Naive B cell (primary cell): ENCODE data around the gene SH3RF1. TPM values are rescaled to one million over a fixed set of nuclear protein-coding genes. Genes with fewer than 3 reads are reported as not detected.
A peak's percentile ranks its signal among the peaks of the same experiment; 100 is the strongest.

ENCODE experiments used
- ATAC-seq, 2 donors: fragments of 150-1000 bp; cut with Tn5 transposase; 2 replicates each; pipeline ENCODE4 v1.10.0; 2021; ENCODE audit warnings: low read depth in 2 of 2, mild to moderate bottlenecking in 2 of 2, moderate library complexity in 2 of 2
- DNase-seq: peaks from one replicate; pipeline ENCODE4 v3.0.0; 2022
- H3K27ac Mint-ChIP-seq, 6 donors: one replicate each; pipeline ENCODE4 v1.8.0; 2020 to 2022; ENCODE audit warnings: mild to moderate bottlenecking in 6 of 6, mixed read lengths in 6 of 6, moderate library complexity in 5 of 6, inconsistent platforms in 2 of 6
- H3K27me3 Mint-ChIP-seq, 3 donors: one replicate each; pipeline ENCODE4 v1.8.0; 2021 to 2022; ENCODE audit warnings: mixed read lengths in 3 of 3, mild to moderate bottlenecking in 1 of 3
- H3K36me3 Mint-ChIP-seq, 2 donors: one replicate each; pipeline ENCODE4 v1.8.0; 2020 to 2022; ENCODE audit warnings: mixed read lengths in 2 of 2, inconsistent platforms in 1 of 2, mild to moderate bottlenecking in 1 of 2
- H3K4me1 Mint-ChIP-seq, 3 donors: one replicate each; pipeline ENCODE4 v1.8.0; 2020 to 2022; ENCODE audit warnings: mixed read lengths in 3 of 3, inconsistent platforms in 1 of 3, mild to moderate bottlenecking in 1 of 3, moderate library complexity in 1 of 3
- H3K4me3 Mint-ChIP-seq, 8 donors: one replicate each; pipeline ENCODE4 v1.8.0; 2020 to 2022; ENCODE audit warnings: mild to moderate bottlenecking in 8 of 8, mixed read lengths in 8 of 8, moderate library complexity in 8 of 8, inconsistent platforms in 2 of 8
- H3K9me3 Mint-ChIP-seq, 7 donors: one replicate each; pipeline ENCODE4 v1.8.0; 2020 to 2022; ENCODE audit warnings: mixed read lengths in 7 of 7, mild to moderate bottlenecking in 5 of 7, inconsistent platforms in 2 of 7, moderate library complexity in 1 of 7
- polyA plus RNA-seq, 6 donors: library from polyadenylated mRNA; unstranded; fragments of 300-500 nt; fragmentation: Illumina TruSeq; gene quantifications; one replicate each; pipeline ENCODE4 v1.2.3, GENCODE V29; 2021; ENCODE audit warnings: low read depth in 6 of 6

The SH3RF1 gene
- polyA plus RNA-seq, 6 donors from 2014 or later: 0.57 to 1.7 (median 1.1) TPM; not detected in 1

- no peak for DNase-seq
- Mint-ChIP-seq H3K27ac (no peak overlapping the region), H3K9me3 (no peaks in the 10 kb centered on the region), H3K36me3 (no peaks in the 10 kb centered on the region), H3K4me1 (peaks cover 0 to 5% (median 3%) of the 10 kb centered on the region in 3 donors), H3K4me3 (no peak overlapping the region), H3K27me3 (no peaks in the 10 kb centered on the region)
- no peak for ATAC-seq
Observed at GRCh38 chr4:169066934-169067333, 203.8 kb downstream of the SH3RF1 start.

GRCh38 chr4:169064296-169064695, 206.5 kb downstream of the SH3RF1 start:
- no peak for DNase-seq
- no peak for ATAC-seq
- no peaks in the 10 kb centered on the region for H3K36me3 Mint-ChIP-seq
- H3K4me3 Mint-ChIP-seq: no peak overlapping the region
- H3K4me1 Mint-ChIP-seq: peaks cover 3 to 5% (median 3%) of the 10 kb centered on the region in 3 donors
- H3K9me3 Mint-ChIP-seq: peaks cover 0 to under 1% (median 0%) of the 10 kb centered on the region in 7 donors
- H3K27ac Mint-ChIP-seq: no peak overlapping the region
- peaks cover 0 to 9% (median 6%) of the 10 kb centered on the region in 3 donors for H3K27me3 Mint-ChIP-seq

- no peak overlapping the region for H3K27ac Mint-ChIP-seq
- DNase-seq (no peak), ATAC-seq (no peak)
- H3K9me3 Mint-ChIP-seq: peaks cover 0 to 1% (median 0%) of the 10 kb centered on the region in 7 donors
- H3K4me1 Mint-ChIP-seq: peaks cover 3 to 5% (median 3%) of the 10 kb centered on the region in 3 donors
- H3K4me3 Mint-ChIP-seq: no peak overlapping the region
- peaks cover 0 to 9% (median 6%) of the 10 kb centered on the region in 3 donors for H3K27me3 Mint-ChIP-seq
- H3K36me3 Mint-ChIP-seq: no peaks in the 10 kb centered on the region
Observed at GRCh38 chr4:169063441-169063840, 207.3 kb downstream of the SH3RF1 start.

DNA sequence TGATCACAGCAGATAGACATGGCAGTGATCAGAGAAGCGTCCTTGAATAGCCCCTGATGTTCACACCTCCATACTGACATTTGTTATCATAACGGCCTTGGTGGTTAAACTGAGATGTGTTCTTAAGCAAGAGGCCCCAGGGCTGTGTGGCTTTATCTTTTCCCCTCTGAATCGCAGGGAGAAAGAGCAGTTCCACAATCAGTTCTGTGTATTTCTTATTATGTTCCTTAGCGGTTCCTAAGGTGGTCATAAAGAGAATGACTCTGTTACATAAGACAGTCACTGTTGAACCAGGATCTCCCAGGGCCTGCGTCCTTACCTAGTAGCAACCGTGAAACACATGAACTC, 207.9 kb downstream of the SH3RF1 start:
- Mint-ChIP-seq H3K9me3 (peaks cover 0 to 1% (median 0%) of the 10 kb centered on the region in 7 donors), H3K4me3 (no peak overlapping the region), H3K27me3 (peaks cover 0 to 9% (median 6%) of the 10 kb centered on the region in 3 donors), H3K4me1 (peaks cover 0 to 3% (median 0%) of the 10 kb centered on the region in 3 donors), H3K36me3 (no peaks in the 10 kb centered on the region), H3K27ac (peak overlapping the region in 1 of 6 donors; percentile 11)
- ATAC-seq: no peak
- no peak for DNase-seq

DNA sequence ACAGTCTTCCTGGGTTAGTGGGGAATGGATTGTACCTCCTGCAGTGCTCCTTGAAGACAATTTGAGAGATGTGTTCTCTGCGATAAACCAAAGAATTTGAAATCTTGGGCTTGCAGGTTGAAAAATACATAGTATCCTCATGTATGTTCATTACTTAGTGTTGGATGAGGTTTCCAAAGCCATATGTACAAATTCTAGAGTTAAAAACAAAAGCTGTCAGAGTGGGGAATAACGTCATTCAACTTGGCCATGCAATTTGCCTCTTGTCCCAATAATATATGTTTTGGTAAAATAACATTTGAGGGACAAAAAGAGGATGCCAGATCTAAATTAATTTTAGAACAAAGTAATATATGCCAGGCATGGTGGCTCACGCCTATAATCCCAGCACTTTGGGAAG, 209.4 kb downstream of the SH3RF1 start:
- peaks cover 0 to 1% (median 0%) of the 10 kb centered on the region in 7 donors for H3K9me3 Mint-ChIP-seq
- H3K4me3 Mint-ChIP-seq: no peak overlapping the region
- peaks cover 0 to 9% (median 6%) of the 10 kb centered on the region in 3 donors for H3K27me3 Mint-ChIP-seq
- peaks cover 0 to 3% (median 0%) of the 10 kb centered on the region in 3 donors for H3K4me1 Mint-ChIP-seq
- H3K36me3 Mint-ChIP-seq: no peaks in the 10 kb centered on the region
- H3K27ac Mint-ChIP-seq: peak overlapping the region in 1 of 6 donors; percentile 6
- no peak for DNase-seq
- ATAC-seq: no peak

GRCh38 chr4:169060391-169061091, 210.2 kb downstream of the SH3RF1 start:
- Mint-ChIP-seq H3K36me3 (no peaks in the 10 kb centered on the region), H3K27ac (no peak overlapping the region), H3K9me3 (peaks cover 0 to 1% (median 0%) of the 10 kb centered on the region in 7 donors), H3K4me3 (no peak overlapping the region), H3K27me3 (peaks cover 0 to 9% (median 6%) of the 10 kb centered on the region in 3 donors), H3K4me1 (peaks cover 0 to 3% (median 0%) of the 10 kb centered on the region in 3 donors)
- no peak for ATAC-seq
- DNase-seq: no peak

GRCh38 chr4:169059306-169060211, 211.2 kb downstream of the SH3RF1 start:
- ATAC-seq: no peak
- Mint-ChIP-seq H3K4me1 (peaks cover 0 to 3% (median 0%) of the 10 kb centered on the region in 3 donors), H3K4me3 (peak overlapping the region in 1 of 8 donors; percentile 64), H3K27me3 (peaks cover 0 to 9% (median 6%) of the 10 kb centered on the region in 3 donors), H3K36me3 (no peaks in the 10 kb centered on the region), H3K9me3 (peaks cover 0 to 1% (median 0%) of the 10 kb centered on the region in 7 donors), H3K27ac (no peak overlapping the region)
- no peak for DNase-seq

GRCh38 chr4:169058312-169058711, 212.4 kb downstream of the SH3RF1 start:
- H3K4me3 Mint-ChIP-seq: no peak overlapping the region
- peaks cover 0 to 3% (median 0%) of the 10 kb centered on the region in 3 donors for H3K4me1 Mint-ChIP-seq
- DNase-seq (no peak), ATAC-seq (no peak)
- H3K9me3 Mint-ChIP-seq: peaks cover 0 to 1% (median 0%) of the 10 kb centered on the region in 7 donors
- peaks cover 0 to 10% (median 9%) of the 10 kb centered on the region in 3 donors for H3K27me3 Mint-ChIP-seq
- no peak overlapping the region for H3K27ac Mint-ChIP-seq
- H3K36me3 Mint-ChIP-seq: no peaks in the 10 kb centered on the region

DNA sequence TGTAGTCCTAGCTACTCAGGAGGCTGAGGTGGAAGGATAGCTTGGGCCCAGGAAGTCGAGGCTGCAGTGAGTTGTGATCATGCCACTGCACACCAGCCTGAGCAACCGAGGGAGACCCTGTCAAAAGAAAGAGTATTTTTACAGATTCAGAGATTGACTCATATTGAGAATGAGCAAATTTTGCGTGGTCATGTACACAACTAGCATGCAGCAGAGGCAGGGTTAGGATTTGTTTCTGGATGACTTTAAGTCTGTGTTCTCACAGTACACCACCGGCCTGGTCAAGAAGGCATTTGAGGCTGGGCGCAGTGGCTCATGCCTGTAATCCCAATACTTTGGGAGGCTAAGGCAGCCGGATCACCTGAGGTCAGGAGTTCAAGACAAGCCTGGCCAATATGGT, 215.9 kb downstream of the SH3RF1 start:
- H3K4me1 Mint-ChIP-seq: peaks cover 0 to 2% (median 0%) of the 10 kb centered on the region in 3 donors
- no peaks in the 10 kb centered on the region for H3K36me3 Mint-ChIP-seq
- H3K27ac Mint-ChIP-seq: no peak overlapping the region
- H3K27me3 Mint-ChIP-seq: peaks cover 0 to 10% (median 3%) of the 10 kb centered on the region in 3 donors
- H3K4me3 Mint-ChIP-seq: no peak overlapping the region
- H3K9me3 Mint-ChIP-seq: peaks cover 0 to 1% (median 0%) of the 10 kb centered on the region in 7 donors
- no peak for ATAC-seq
- no peak for DNase-seq

DNA sequence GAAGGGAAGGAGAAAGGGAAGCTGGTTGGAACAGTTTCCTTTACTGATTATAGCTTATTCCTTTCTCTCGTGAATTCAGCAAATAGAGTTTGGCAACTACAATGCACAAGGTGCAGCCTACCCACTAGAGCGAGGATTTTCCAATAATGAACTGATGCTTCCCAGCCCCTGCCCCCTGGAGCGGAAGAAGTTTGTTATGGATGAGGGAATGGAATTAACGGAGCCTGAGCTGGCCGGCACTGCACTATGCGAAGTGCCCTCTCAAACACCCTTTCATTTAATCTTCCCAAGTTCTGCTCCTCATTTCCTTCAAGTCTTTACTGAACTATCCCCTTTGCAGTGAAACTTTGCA, 218.2 kb downstream of the SH3RF1 start:
- no peaks in the 10 kb centered on the region for H3K9me3 Mint-ChIP-seq
- H3K27ac Mint-ChIP-seq: no peak overlapping the region
- DNase-seq (no peak), ATAC-seq (no peak)
- H3K4me1 Mint-ChIP-seq: no peaks in the 10 kb centered on the region
- H3K36me3 Mint-ChIP-seq: no peaks in the 10 kb centered on the region
- peaks cover 0 to 8% (median 0%) of the 10 kb centered on the region in 3 donors for H3K27me3 Mint-ChIP-seq
- no peak overlapping the region for H3K4me3 Mint-ChIP-seq

DNA sequence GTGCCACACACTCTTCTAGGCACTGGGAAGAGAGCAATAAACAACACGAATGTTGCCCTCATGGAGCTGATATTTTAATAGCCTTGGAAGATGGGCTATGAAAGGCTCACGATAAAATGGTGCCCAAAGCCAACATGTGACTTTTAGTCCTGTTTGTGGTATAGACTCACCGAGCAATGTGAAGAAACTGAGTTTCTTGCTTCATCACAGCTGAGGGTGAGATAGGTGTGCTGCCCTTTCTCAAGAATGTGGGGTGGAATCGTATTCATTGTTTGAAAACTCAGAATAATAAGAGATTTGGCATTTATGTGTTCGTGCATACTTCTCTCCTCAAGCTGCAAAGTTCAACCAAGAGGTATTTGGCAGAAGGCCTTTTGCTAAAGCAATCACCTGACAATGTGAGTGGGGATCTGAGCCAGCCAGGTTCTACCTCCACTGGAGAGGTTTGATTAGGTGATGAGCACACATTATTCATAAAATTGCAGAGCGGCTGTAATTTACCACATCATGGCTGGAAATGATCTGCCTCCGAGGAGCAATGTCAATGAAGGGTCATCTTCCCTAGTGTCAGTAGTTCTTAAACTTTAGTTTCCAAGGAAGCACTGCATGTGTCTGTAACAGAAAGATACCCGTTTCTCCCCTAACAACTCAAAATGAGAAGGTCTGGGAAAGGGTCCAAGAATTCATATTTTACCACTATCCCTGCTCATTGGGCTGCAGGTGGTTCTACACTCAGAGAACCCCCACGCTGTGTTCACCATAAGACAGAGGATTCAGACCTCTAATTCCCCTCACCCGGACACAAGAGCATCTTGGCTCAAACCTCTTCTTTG, 218.8 kb downstream of the SH3RF1 start:
- DNase-seq (no peak), ATAC-seq (no peak)
- Mint-ChIP-seq H3K27me3 (peaks cover 0 to 8% (median 0%) of the 10 kb centered on the region in 3 donors), H3K4me3 (no peak overlapping the region), H3K9me3 (no peaks in the 10 kb centered on the region), H3K36me3 (no peaks in the 10 kb centered on the region), H3K4me1 (no peaks in the 10 kb centered on the region), H3K27ac (peak overlapping the region in 2 of 6 donors; percentile 15 to 23)

DNA sequence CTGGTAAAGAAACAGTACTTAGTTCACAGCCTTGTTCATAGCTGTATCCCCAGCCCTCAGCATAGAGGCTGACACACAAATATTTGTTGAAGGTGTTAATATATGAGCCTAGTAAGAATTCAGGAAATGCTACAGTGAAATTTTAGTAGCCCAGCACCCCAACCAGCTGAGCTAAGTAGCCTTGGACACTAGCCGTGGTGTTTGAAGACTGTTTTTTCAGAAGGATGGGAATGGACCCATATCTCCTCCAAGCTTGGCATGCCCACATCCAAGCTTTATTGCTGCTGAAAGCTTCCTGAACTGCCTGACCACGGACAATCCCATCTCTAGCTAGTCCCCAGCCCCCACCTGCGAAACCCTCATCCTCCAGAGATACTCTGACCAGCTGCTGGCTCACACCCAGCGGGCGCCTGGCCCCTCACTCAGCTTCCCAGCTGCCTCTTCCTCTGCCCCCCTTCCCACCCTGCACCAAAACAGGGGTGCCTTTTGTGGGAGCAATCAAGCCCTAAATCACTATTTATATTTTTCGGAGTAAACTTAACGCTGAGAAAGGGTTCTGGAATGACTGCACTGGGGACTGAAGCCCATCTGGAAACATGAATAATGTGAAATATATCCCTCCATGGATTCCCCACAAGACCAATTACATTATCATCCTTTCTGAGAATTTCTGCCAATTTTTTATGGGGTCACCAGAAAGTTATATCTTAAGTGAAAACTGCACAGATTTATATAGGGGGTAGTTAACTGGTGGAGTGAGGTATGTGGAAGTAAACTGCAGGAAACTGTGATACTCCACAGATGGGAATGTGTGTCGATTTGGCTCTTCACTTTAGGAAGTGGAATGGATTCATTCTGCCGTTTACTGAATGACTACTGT, 219.6 kb downstream of the SH3RF1 start:
- Mint-ChIP-seq H3K4me3 (no peak overlapping the region), H3K27ac (peak overlapping the region in 1 of 6 donors; percentile 15), H3K4me1 (no peaks in the 10 kb centered on the region), H3K9me3 (no peaks in the 10 kb centered on the region), H3K27me3 (peaks cover 0 to 8% (median 0%) of the 10 kb centered on the region in 3 donors), H3K36me3 (no peaks in the 10 kb centered on the region)
- ATAC-seq: no peak
- DNase-seq: no peak
